H1 (cell line): ENCODE data around the gene KCNJ16. TPM values are rescaled to one million over a fixed set of nuclear protein-coding genes. Genes with fewer than 3 reads are reported as not detected.

Experiments used
- CBX5 ChIP-seq: fragments of 300-800, 300-1000 bp; sonication (generic); IDR thresholded peaks from 2 replicates; pipeline ENCODE4 v1.7.1; 2016; ENCODE audit warnings: antibody characterized with exemption, low read length, low read depth
- CEBPB ChIP-seq: IDR thresholded peaks from 2 replicates; pipeline ENCODE4 v1.6.1; 2012; ENCODE audit warnings: low read depth, low read length
- CHD2 ChIP-seq: IDR thresholded peaks from 2 replicates; pipeline ENCODE4 v1.6.1; 2012; ENCODE audit warnings: low read length, improper control_type of control experiment
- EZH2 ChIP-seq: fragments of 200-600 bp; sonication (generic); IDR thresholded peaks from 2 replicates; pipeline ENCODE4 v1.7.1; 2012; ENCODE audit warnings: low read depth, mild to moderate bottlenecking, moderate library complexity, low read length, inconsistent platforms; ENCODE audit not compliant: severe bottlenecking
- KDM4A ChIP-seq: IDR thresholded peaks from one replicate; pipeline ENCODE4 v1.7.1; 2012; ENCODE audit warnings: low read depth, mild to moderate bottlenecking, moderate library complexity, low read length, inconsistent platforms; ENCODE audit not compliant: severe bottlenecking
- POLR2AphosphoS5 ChIP-seq: IDR thresholded peaks from 2 replicates; pipeline ENCODE4 v1.6.1; 2011; ENCODE audit warnings: low read depth, low read length
- RXRA ChIP-seq: IDR thresholded peaks from 2 replicates; pipeline ENCODE4 v1.6.1; 2011; ENCODE audit warnings: low read depth, mild to moderate bottlenecking, low read length, moderate library complexity; ENCODE audit not compliant: insufficient read depth
- SIN3A ChIP-seq, 2 experiments: IDR thresholded peaks in 1 of 2; conservative IDR thresholded peaks in 1 of 2; 2 replicates each; pipeline ENCODE4 v1.6.1; 2011 to 2012; ENCODE audit warnings: low read length in 2 of 2, improper control_type of control experiment in 1 of 2, low read depth in 1 of 2, mild to moderate bottlenecking in 1 of 2
- SP1 ChIP-seq: IDR thresholded peaks from 2 replicates; pipeline ENCODE4 v1.6.1; 2011; ENCODE audit warnings: low read depth, low read length
- polyA plus RNA-seq, 7 experiments: library from polyadenylated mRNA; depleted of rRNA in 3 of 7; stranded (reverse) in 5 of 7; unstranded in 2 of 7; fragments of >200 nt in 5 of 7; fragments of 200-250 nt in 2 of 7; gene quantifications; 1 replicate in 5 of 7; 2 replicates in 1 of 7; 4 replicates in 1 of 7; pipeline versions ENCODE4 v1.2.1 to v1.2.3, GENCODE V29; 2011 to 2013; ENCODE audit warnings: missing spikeins in 2 of 7, mixed read lengths in 2 of 7
- total RNA-seq: library from RNA; stranded (reverse); fragmentation: NEBNext Ultra II Directional; extraction: Animal tissue kit (Norgen Biotek cat#: 25700); gene quantifications from 2 replicates; pipeline ENCODE4 v1.2.1, GENCODE V29; 2021
- TF ChIP-seq, protein P1 (sequence below): fragments of 300-600 bp; sonication (generic); IDR thresholded peaks from 2 replicates; pipeline ENCODE4 v1.7.1; 2012; ENCODE audit warnings: low read length, moderate library complexity, mild to moderate bottlenecking, inconsistent platforms; ENCODE audit not compliant: insufficient replicate concordance

The KCNJ16 gene
- total and polyA plus RNA-seq, 2 of the 8 experiments (the other 6 are each of a cell fraction or from before 2014, with no cell fraction given) = not detected

DNA sequence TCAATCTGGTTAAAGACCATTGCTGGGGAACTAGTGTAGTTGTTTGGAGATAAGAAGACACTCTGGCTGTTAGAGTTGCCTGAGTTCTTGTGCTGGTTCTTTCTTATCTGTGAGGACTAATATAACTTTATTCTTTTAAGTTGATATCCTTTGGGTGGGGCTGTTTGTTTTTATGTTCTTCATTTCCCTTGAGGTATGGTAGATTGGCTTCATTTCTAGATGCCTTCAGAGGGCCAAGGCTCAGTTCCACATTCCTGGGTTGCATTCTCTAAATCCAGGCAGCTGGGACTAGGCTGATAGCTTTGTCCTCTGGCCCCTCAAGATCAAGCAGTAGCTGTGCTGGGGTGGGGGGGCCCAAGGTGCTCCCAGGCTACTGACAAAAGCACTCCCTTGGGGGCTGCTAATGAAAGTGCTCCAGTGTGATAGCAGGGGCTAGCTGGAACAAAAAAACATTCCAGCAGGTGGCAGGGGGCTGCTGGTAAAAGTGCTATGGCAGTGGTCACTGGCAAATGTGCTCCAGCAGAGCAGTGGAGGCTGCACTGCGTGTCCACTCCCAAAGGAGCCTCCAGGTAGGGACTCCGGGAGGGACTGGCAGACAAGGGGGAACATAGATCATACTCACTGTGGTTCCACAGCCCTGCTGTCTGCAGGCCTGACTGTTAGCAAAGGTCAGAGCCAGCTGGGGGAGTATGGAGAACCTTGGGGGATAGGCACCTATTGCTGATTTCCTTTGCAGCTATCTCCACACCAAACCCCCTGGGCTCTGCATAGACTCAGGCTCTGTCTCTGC is 45.9 kb upstream of the KCNJ16 start (continued):
- TF ChIP-seq, protein P1, sequence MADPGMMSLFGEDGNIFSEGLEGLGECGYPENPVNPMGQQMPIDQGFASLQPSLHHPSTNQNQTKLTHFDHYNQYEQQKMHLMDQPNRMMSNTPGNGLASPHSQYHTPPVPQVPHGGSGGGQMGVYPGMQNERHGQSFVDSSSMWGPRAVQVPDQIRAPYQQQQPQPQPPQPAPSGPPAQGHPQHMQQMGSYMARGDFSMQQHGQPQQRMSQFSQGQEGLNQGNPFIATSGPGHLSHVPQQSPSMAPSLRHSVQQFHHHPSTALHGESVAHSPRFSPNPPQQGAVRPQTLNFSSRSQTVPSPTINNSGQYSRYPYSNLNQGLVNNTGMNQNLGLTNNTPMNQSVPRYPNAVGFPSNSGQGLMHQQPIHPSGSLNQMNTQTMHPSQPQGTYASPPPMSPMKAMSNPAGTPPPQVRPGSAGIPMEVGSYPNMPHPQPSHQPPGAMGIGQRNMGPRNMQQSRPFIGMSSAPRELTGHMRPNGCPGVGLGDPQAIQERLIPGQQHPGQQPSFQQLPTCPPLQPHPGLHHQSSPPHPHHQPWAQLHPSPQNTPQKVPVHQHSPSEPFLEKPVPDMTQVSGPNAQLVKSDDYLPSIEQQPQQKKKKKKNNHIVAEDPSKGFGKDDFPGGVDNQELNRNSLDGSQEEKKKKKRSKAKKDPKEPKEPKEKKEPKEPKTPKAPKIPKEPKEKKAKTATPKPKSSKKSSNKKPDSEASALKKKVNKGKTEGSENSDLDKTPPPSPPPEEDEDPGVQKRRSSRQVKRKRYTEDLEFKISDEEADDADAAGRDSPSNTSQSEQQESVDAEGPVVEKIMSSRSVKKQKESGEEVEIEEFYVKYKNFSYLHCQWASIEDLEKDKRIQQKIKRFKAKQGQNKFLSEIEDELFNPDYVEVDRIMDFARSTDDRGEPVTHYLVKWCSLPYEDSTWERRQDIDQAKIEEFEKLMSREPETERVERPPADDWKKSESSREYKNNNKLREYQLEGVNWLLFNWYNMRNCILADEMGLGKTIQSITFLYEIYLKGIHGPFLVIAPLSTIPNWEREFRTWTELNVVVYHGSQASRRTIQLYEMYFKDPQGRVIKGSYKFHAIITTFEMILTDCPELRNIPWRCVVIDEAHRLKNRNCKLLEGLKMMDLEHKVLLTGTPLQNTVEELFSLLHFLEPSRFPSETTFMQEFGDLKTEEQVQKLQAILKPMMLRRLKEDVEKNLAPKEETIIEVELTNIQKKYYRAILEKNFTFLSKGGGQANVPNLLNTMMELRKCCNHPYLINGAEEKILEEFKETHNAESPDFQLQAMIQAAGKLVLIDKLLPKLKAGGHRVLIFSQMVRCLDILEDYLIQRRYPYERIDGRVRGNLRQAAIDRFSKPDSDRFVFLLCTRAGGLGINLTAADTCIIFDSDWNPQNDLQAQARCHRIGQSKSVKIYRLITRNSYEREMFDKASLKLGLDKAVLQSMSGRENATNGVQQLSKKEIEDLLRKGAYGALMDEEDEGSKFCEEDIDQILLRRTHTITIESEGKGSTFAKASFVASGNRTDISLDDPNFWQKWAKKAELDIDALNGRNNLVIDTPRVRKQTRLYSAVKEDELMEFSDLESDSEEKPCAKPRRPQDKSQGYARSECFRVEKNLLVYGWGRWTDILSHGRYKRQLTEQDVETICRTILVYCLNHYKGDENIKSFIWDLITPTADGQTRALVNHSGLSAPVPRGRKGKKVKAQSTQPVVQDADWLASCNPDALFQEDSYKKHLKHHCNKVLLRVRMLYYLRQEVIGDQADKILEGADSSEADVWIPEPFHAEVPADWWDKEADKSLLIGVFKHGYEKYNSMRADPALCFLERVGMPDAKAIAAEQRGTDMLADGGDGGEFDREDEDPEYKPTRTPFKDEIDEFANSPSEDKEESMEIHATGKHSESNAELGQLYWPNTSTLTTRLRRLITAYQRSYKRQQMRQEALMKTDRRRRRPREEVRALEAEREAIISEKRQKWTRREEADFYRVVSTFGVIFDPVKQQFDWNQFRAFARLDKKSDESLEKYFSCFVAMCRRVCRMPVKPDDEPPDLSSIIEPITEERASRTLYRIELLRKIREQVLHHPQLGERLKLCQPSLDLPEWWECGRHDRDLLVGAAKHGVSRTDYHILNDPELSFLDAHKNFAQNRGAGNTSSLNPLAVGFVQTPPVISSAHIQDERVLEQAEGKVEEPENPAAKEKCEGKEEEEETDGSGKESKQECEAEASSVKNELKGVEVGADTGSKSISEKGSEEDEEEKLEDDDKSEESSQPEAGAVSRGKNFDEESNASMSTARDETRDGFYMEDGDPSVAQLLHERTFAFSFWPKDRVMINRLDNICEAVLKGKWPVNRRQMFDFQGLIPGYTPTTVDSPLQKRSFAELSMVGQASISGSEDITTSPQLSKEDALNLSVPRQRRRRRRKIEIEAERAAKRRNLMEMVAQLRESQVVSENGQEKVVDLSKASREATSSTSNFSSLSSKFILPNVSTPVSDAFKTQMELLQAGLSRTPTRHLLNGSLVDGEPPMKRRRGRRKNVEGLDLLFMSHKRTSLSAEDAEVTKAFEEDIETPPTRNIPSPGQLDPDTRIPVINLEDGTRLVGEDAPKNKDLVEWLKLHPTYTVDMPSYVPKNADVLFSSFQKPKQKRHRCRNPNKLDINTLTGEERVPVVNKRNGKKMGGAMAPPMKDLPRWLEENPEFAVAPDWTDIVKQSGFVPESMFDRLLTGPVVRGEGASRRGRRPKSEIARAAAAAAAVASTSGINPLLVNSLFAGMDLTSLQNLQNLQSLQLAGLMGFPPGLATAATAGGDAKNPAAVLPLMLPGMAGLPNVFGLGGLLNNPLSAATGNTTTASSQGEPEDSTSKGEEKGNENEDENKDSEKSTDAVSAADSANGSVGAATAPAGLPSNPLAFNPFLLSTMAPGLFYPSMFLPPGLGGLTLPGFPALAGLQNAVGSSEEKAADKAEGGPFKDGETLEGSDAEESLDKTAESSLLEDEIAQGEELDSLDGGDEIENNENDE = no peak
- TF ChIP-seq CHD2 (no peak), POLR2AphosphoS5 (no peak), KDM4A (no peak), CEBPB (no peak), CBX5 (no peak), SIN3A (conservative IDR thresholded peaks at IDR 0.05 in 1 of 2, IDR thresholded peaks at IDR 0.05 in 1 of 2; ENCODE audit: low read depth in 1 of 2, low read length in 2 of 2) (no peak), EZH2 (no peak), RXRA (no peak), SP1 (no peak)
